GM18909 (cell line): ENCODE data around the gene RNF113B.

Source experiments
- ATAC-seq: cut with Tn5 transposase; IDR thresholded peaks from one replicate; pipeline ENCODE4 v1.9.1; 2021; ENCODE audit warnings: mild to moderate bottlenecking; ENCODE audit not compliant: unreplicated experiment, poor library complexity

The RNF113B gene

GRCh38 chr13:98180092-98180491 lies 3.0 kb upstream of the RNF113B start:
- ATAC-seq = no peak

GRCh38 chr13:98175823-98176222 lies 1.2 kb downstream of the RNF113B start:
- ATAC-seq = no peak

- no peak for ATAC-seq
Measured at GRCh38 chr13:98175043-98175442, 2.0 kb downstream of the RNF113B start.

- ATAC-seq = no peak
Measured at GRCh38 chr13:98174307-98174706, 2.8 kb downstream of the RNF113B start.

GRCh38 chr13:98173431-98174152 lies 3.5 kb downstream of the RNF113B start:
- ATAC-seq = no peak

- ATAC-seq = no peak
Measured at GRCh38 chr13:98172590-98173422, 4.3 kb downstream of the RNF113B start.

GRCh38 chr13:98171900-98172589 lies 5.0 kb downstream of the RNF113B start:
- no peak for ATAC-seq

GRCh38 chr13:98169331-98169730 lies 7.7 kb downstream of the RNF113B start:
- ATAC-seq = no peak

- ATAC-seq = no peak
Measured at GRCh38 chr13:98162935-98163334, 14.1 kb downstream of the RNF113B start.

GRCh38 chr13:98158172-98158899 lies 18.7 kb downstream of the RNF113B start:
- ATAC-seq = no peak

GRCh38 chr13:98157609-98158008 lies 19.5 kb downstream of the RNF113B start:
- no peak for ATAC-seq

GRCh38 chr13:98157188-98157587 lies 19.9 kb downstream of the RNF113B start:
- ATAC-seq = no peak

GRCh38 chr13:98156259-98156658 lies 20.8 kb downstream of the RNF113B start:
- no peak for ATAC-seq

- no peak for ATAC-seq
Measured at GRCh38 chr13:98155475-98156109, 21.5 kb downstream of the RNF113B start.

- no peak for ATAC-seq
Measured at GRCh38 chr13:98150832-98151479, 26.1 kb downstream of the RNF113B start.

- no peak for ATAC-seq
Measured at GRCh38 chr13:98147521-98147920, 29.5 kb downstream of the RNF113B start.

GRCh38 chr13:98144801-98145350 lies 32.2 kb downstream of the RNF113B start:
- ATAC-seq = no peak

GRCh38 chr13:98144027-98144741 lies 32.9 kb downstream of the RNF113B start:
- ATAC-seq = no peak
